Measurements from ENCODE around the gene PSMD14. TPM values are rescaled to one million over a fixed set of nuclear protein-coding genes. Genes with fewer than 3 reads are reported as not detected.

Gene PSMD14
- total RNA-seq, 1 experiment from 2014 or later, result 83.7 TPM

DNA sequence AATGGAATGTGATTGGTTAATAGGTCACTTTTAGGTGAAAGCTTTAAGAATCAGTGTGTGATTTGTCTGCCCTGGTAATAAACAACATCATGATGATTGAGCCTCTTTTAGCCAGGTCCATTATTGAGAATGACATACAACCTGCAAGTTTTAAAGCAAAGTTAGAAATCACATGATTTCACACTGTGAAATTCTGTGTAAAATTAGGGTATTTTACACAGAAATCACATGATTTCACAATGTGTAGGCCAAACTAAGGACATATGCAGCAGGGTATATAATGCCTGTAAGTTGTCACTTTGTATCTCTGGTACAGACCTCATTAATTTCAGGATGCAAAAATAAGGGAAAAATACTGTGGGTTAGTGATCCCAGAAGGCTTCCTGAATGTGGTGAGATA is 16.7 kb downstream of the PSMD14 start:
- H3K18ac ChIP-seq (ENCODE audit: insufficient read length, low read depth, low read length), result no peak overlapping the region
- no peaks in the 10 kb centered on the region for H4K20me1 ChIP-seq (ENCODE audit: control insufficient read depth, insufficient read depth, insufficient read length)
- H3K56ac ChIP-seq (ENCODE audit: insufficient read length, low read depth, low read length), result no peak overlapping the region
- no peak overlapping the region for H2BK5ac ChIP-seq (ENCODE audit: insufficient read length, low read length)
- no peak overlapping the region for H4K5ac ChIP-seq (ENCODE audit: insufficient read length, low read depth, low read length)
- H2AFZ ChIP-seq (ENCODE audit: low read length), result no peak overlapping the region
- H3K4me1 Mint-ChIP-seq, result peaks cover 15 to 25% of the 10 kb centered on the region in 2 experiments
- H3K14ac ChIP-seq (ENCODE audit: insufficient read depth, low read length), result no peak overlapping the region
- no peak overlapping the region for H2BK12ac ChIP-seq (ENCODE audit: insufficient read length, low read depth, low read length)
- peaks cover 2% of the 10 kb centered on the region for H3K79me1 ChIP-seq (ENCODE audit: insufficient read depth, low read depth, low read length, poor library complexity, severe bottlenecking)
- no peak overlapping the region for H4K8ac ChIP-seq (replicated peaks; ENCODE audit: insufficient read length, low read depth, low read length)
- no peaks in the 10 kb centered on the region for H3K27me3 ChIP-seq (ENCODE audit: insufficient read depth, low read length)
- H2AK5ac ChIP-seq (ENCODE audit: insufficient read length, low read length), result no peak overlapping the region
- no peaks in the 10 kb centered on the region for H3K27me3 Mint-ChIP-seq (ENCODE audit: low read depth)
- no peaks in the 10 kb centered on the region; the same call in 1 of the 2 replicates for H3K79me2 ChIP-seq (ENCODE audit: insufficient read depth, low read length)
- H3K9ac ChIP-seq (ENCODE audit: extremely low read depth, insufficient read length, low read length), result no peak overlapping the region
- DNase-seq, result no peak
- no peak overlapping the region for H3K27ac ChIP-seq (ENCODE audit: insufficient read length, low read depth, low read length)
- no peak overlapping the region for H3K4ac ChIP-seq (ENCODE audit: low read depth, low read length)
- H2BK120ac ChIP-seq (ENCODE audit: low read depth, low read length, poor library complexity, severe bottlenecking), result no peak overlapping the region
- no peak overlapping the region for H3K4me2 ChIP-seq (ENCODE audit: insufficient read depth, insufficient read length, low read length)
- H3K4me1 ChIP-seq (ENCODE audit: insufficient read depth, low read length), result peaks cover 2% of the 10 kb centered on the region; the same call in 1 of the 2 replicates
- H2BK20ac ChIP-seq (ENCODE audit: low read depth, low read length, poor library complexity, severe bottlenecking), result no peak overlapping the region
- no peaks in the 10 kb centered on the region for H3K23me2 ChIP-seq (ENCODE audit: insufficient read length, low read depth, low read length, poor library complexity, severe bottlenecking)
- H3K9me3 ChIP-seq (ENCODE audit: control insufficient read depth, low read depth, low read length), result no peaks in the 10 kb centered on the region
- TF ChIP-seq, protein P1, sequence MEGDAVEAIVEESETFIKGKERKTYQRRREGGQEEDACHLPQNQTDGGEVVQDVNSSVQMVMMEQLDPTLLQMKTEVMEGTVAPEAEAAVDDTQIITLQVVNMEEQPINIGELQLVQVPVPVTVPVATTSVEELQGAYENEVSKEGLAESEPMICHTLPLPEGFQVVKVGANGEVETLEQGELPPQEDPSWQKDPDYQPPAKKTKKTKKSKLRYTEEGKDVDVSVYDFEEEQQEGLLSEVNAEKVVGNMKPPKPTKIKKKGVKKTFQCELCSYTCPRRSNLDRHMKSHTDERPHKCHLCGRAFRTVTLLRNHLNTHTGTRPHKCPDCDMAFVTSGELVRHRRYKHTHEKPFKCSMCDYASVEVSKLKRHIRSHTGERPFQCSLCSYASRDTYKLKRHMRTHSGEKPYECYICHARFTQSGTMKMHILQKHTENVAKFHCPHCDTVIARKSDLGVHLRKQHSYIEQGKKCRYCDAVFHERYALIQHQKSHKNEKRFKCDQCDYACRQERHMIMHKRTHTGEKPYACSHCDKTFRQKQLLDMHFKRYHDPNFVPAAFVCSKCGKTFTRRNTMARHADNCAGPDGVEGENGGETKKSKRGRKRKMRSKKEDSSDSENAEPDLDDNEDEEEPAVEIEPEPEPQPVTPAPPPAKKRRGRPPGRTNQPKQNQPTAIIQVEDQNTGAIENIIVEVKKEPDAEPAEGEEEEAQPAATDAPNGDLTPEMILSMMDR (conservative IDR thresholded peaks at IDR 0.05), result no peak
- H2BK15ac ChIP-seq (ENCODE audit: low read depth, low read length), result no peak overlapping the region
- H3K27ac Mint-ChIP-seq, result no peak overlapping the region
- peaks cover 9 to 36% (median 9%) of the 10 kb centered on the region in 3 experiments; a peak in 6 of 7 replicates for H3K36me3 Mint-ChIP-seq (ENCODE audit: insufficient read depth in 1 of 3, low read depth in 3 of 3)
- no peaks in the 10 kb centered on the region for H3K9me3 Mint-ChIP-seq
- H3K4me3 Mint-ChIP-seq, result no peak overlapping the region
- H3K23ac ChIP-seq (ENCODE audit: insufficient read length, low read depth, low read length), result no peak overlapping the region
- H3T11ph ChIP-seq (ENCODE audit: low read length), result no peak overlapping the region
- H4K91ac ChIP-seq (ENCODE audit: insufficient read length, low read depth, low read length), result no peak overlapping the region
